Measurements from ENCODE around the gene MBTPS1.

Gene MBTPS1

GRCh38 chr16:84018710-84019109 lies 98.0 kb downstream of the MBTPS1 start:
- no peak overlapping the region for H3K27ac ChIP-seq
- no peak for TF ChIP-seq ZFX (IDR thresholded peaks at IDR 0.05; ENCODE audit: borderline replicate concordance)
- TF ChIP-seq, protein P1, sequence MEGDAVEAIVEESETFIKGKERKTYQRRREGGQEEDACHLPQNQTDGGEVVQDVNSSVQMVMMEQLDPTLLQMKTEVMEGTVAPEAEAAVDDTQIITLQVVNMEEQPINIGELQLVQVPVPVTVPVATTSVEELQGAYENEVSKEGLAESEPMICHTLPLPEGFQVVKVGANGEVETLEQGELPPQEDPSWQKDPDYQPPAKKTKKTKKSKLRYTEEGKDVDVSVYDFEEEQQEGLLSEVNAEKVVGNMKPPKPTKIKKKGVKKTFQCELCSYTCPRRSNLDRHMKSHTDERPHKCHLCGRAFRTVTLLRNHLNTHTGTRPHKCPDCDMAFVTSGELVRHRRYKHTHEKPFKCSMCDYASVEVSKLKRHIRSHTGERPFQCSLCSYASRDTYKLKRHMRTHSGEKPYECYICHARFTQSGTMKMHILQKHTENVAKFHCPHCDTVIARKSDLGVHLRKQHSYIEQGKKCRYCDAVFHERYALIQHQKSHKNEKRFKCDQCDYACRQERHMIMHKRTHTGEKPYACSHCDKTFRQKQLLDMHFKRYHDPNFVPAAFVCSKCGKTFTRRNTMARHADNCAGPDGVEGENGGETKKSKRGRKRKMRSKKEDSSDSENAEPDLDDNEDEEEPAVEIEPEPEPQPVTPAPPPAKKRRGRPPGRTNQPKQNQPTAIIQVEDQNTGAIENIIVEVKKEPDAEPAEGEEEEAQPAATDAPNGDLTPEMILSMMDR (IDR thresholded peaks at IDR 0.05), result no peak

- no peak for TF ChIP-seq ZFX (IDR thresholded peaks at IDR 0.05; ENCODE audit: borderline replicate concordance)
- TF ChIP-seq, protein P1 (IDR thresholded peaks at IDR 0.05), result no peak
- no peak overlapping the region for H3K27ac ChIP-seq
These were observed 100.3 kb downstream of the MBTPS1 start for GRCh38 chr16:84016477-84016876.

DNA sequence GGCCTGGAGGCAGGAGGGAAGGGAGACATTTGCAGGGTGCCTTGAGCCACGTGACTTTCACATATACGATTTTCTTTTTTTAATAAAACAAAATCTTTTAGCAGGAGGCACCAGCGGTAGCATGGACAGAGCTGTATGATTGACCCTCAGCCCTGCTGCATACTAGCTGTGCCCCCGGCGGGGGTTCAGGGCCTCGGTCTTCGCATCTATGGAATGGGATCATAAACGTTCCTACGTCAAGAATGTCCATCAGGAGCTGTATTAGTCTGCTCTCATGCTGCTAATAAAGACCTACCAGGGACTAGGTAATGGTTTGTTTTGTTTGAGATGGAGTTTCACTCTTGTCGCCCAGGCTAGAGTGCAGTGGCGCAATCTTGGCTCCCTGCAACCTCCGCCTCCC lies 101.3 kb downstream of the MBTPS1 start:
- no peak overlapping the region for H3K27ac ChIP-seq
- TF ChIP-seq, protein P1 (IDR thresholded peaks at IDR 0.05), result no peak
- no peak for TF ChIP-seq ZFX (IDR thresholded peaks at IDR 0.05; ENCODE audit: borderline replicate concordance)

DNA sequence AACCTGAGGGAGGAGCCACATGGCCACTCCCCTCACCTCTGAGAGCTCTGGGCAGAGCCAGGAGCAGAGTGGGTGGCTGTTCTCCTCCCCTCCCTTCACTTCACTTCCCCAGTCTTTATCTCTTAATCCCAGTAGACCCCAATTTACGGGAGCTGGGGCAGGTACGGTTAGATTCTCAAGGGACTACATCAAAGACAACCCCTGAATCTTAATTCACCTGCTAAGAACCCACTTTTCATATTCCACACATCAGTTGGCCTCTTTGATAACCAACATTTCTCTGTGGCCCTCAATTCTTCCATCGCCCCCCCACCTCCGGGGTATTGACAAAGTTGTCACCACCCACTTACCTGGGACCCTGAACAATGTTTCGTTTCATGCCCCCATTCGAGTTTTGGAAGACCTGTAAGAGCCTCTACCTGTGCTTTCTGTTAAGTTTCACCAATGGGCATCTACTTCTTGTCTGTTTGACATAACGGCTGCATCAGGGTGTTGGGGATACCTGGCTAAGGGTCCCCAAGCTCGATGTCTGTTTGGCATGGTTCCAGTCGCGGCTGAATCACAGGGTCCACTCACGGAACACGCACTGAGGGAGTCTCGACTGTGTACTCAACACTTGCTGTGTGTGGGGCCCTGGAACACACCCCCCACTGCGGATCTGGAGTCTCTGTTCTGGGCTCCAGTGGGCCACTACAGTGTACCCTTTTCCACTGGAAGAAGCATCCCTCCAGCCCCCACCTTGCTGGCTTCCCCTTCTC lies 102.0 kb downstream of the MBTPS1 start:
- TF ChIP-seq, protein P1 (IDR thresholded peaks at IDR 0.05), result no peak
- TF ChIP-seq ZFX (IDR thresholded peaks at IDR 0.05; ENCODE audit: borderline replicate concordance), result no peak
- no peak overlapping the region for H3K27ac ChIP-seq

DNA sequence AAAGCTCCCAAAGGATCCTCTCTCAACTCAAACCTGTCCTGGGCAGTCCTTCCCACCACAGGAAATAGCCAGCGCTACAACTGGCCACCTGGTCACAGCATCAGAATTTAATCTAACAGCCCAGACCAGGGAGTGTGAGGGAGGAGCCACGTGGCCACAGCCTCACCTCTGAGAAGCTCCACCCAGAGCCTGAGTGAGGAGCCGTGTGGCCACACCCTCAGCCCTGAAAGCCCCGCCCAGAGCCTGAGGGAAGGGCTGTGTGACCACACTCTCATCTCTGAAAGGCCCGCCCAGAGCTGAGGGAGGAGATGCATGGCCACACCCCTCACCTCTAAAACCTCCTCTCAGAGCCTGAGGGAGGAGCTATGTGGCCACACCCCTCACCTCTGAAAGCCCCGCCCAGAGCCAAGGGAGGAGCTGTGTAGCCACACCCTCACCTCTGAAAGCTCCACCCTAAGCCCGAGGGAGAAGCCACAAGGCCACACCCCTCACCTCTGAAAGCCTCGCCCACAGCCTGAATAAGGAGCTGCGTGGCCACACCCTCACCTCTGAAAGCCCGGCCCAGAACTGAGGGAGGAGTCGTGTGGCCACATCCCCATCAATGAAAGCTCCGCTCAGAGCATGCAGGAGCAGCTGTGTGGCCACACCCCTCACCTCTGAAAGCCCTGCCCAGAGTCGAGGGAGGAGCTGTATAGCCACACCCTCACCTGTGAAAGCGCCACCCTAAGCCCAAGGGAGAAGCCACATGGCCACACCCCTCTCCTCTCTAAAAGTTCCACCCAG lies 102.8 kb downstream of the MBTPS1 start:
- H3K27ac ChIP-seq, result no peak overlapping the region
- TF ChIP-seq, protein P1 (IDR thresholded peaks at IDR 0.05), result no peak
- no peak for TF ChIP-seq ZFX (IDR thresholded peaks at IDR 0.05; ENCODE audit: borderline replicate concordance)

DNA sequence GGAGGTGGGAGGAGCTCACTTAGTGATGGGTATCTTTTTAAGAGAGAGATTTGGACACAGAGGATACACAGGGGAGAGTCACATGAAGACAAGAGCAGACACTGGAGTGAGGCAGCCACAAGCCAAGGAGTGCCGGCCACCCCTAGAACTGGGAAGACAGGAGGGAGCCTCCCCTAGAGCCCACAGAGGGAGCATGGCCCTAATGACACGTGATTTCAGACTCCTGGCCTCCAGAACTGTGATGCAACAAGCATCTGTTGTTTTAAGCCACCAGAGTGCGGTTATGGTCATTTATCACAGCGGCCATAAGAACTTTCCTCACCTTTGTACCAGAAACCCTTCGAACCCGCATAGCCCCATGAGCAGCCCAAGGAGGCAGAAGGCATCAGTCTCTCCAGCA lies 107.5 kb downstream of the MBTPS1 start:
- H3K27ac ChIP-seq, result no peak overlapping the region
- TF ChIP-seq, protein P1 (IDR thresholded peaks at IDR 0.05), result no peak
- TF ChIP-seq ZFX (IDR thresholded peaks at IDR 0.05; ENCODE audit: borderline replicate concordance), result no peak

GRCh38 chr16:84007965-84008364 lies 108.8 kb downstream of the MBTPS1 start:
- TF ChIP-seq, protein P1 (IDR thresholded peaks at IDR 0.05), result no peak
- TF ChIP-seq ZFX (IDR thresholded peaks at IDR 0.05; ENCODE audit: borderline replicate concordance), result no peak
- H3K27ac ChIP-seq, result no peak overlapping the region

Measured in 22Rv1 (cell line).